ENCODE results near the gene DCLK1. TPM values are rescaled to one million over a fixed set of nuclear protein-coding genes. Genes with fewer than 3 reads are reported as not detected.
A peak's percentile ranks its signal among the peaks of the same experiment; 100 is the strongest.

DCLK1 gene
- total and polyA plus RNA-seq, 4 donors, result 2.6 to 47.4 (median 13.9) TPM

GRCh38 chr13:36158611-36159010 lies 27.4 kb upstream of the DCLK1 start:
- Histone ChIP-seq H3K9me3 (ENCODE audit: control insufficient read depth, low read length) (no peaks in the 10 kb centered on the region), H3K27ac (ENCODE audit: low read depth in 1 of 2, low read length in 2 of 2) (no peak overlapping the region), H3K4me3 (ENCODE audit: low read length in 2 of 2) (no peak overlapping the region), H3K27me3 (ENCODE audit: control insufficient read depth in 1 of 2, insufficient read depth in 2 of 2, low read length in 1 of 2) (no peaks in the 10 kb centered on the region), H3K4me1 (ENCODE audit: control insufficient read depth in 1 of 2, insufficient read depth in 2 of 2, low read length in 2 of 2) (no peaks in the 10 kb centered on the region), H3K36me3 (ENCODE audit: control insufficient read depth in 1 of 2, insufficient read depth in 2 of 2, low read length in 1 of 2) (no peaks in the 10 kb centered on the region)
- intact Hi-C loops (cut with DNase I), result no loop called here
- no peak for ATAC-seq (ENCODE audit: low FRiP score)
- DNase-seq, result no peak
- 91 to 94% methylated on average over 4 of the region's 4 CpGs for WGBS, 2 donors

- intact Hi-C loops (cut with DNase I), result no loop called here
- Histone ChIP-seq H3K4me1 (ENCODE audit: control insufficient read depth in 1 of 2, insufficient read depth in 2 of 2, low read length in 2 of 2) (no peaks in the 10 kb centered on the region), H3K27me3 (ENCODE audit: control insufficient read depth in 1 of 2, insufficient read depth in 2 of 2, low read length in 1 of 2) (no peaks in the 10 kb centered on the region), H3K9me3 (ENCODE audit: control insufficient read depth, low read length) (no peaks in the 10 kb centered on the region), H3K36me3 (ENCODE audit: control insufficient read depth in 1 of 2, insufficient read depth in 2 of 2, low read length in 1 of 2) (no peaks in the 10 kb centered on the region), H3K27ac (ENCODE audit: low read depth in 1 of 2, low read length in 2 of 2) (no peak overlapping the region), H3K4me3 (ENCODE audit: low read length in 2 of 2) (no peak overlapping the region)
- WGBS, 2 donors, result 56 to 70% methylated on average over 1 of the region's 1 CpG
- DNase-seq (no peak), ATAC-seq (ENCODE audit: low FRiP score) (no peak)
These were observed 26.3 kb upstream of the DCLK1 start for GRCh38 chr13:36157480-36157879.

DNA sequence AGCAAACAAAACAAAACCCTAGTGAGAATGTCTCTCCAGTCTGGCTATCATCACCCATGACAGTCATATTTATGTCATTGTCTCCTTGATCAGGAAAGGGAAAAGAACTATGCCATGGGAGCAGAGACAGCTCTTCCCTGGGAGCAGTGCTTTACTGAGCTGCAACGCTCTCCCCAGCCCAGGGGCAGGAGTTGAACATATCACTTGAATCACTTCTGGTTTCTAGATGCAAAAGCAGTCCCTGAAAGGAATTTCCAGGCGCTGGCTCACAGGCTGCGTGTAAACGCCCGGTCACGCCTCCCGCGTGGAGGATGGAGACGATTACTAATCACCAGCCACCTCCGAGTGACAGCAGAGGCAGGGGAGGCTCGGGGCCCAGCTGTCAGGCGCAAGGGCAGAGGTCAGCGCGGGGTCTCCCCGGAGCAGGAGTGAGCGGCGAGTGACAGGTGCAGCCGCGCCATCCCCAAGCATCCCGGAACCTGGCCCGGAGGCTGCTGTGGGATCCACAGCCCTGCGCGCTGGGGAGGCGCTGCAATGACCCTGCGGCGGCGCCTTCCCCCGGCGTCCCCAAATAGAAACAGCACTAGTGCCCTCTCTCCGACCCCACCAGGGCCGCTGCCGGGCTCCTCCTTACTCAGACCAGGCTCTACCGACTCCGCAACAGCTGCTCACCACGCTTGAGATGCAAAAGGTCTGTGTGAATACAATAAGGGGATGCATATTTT lies 23.5 kb upstream of the DCLK1 start:
- Histone ChIP-seq H3K36me3 (ENCODE audit: control insufficient read depth in 1 of 2, insufficient read depth in 2 of 2, low read length in 1 of 2) (no peaks in the 10 kb centered on the region), H3K4me1 (ENCODE audit: control insufficient read depth in 1 of 2, insufficient read depth in 2 of 2, low read length in 2 of 2) (no peaks in the 10 kb centered on the region), H3K27me3 (ENCODE audit: control insufficient read depth in 1 of 2, insufficient read depth in 2 of 2, low read length in 1 of 2) (no peaks in the 10 kb centered on the region), H3K4me3 (ENCODE audit: low read length in 2 of 2) (no peak overlapping the region), H3K27ac (ENCODE audit: low read depth in 1 of 2, low read length in 2 of 2) (no peak overlapping the region), H3K9me3 (ENCODE audit: control insufficient read depth, low read length) (no peaks in the 10 kb centered on the region)
- DNase-seq (peak in 1 of 2 donors; percentile 77), ATAC-seq (ENCODE audit: low FRiP score) (peak; percentile 48)
- intact Hi-C loops (cut with DNase I), result no loop called here
- WGBS, 2 donors, result 9 to 11% methylated on average over 35 of the region's 35 CpGs

GRCh38 chr13:36151591-36151990 lies 20.4 kb upstream of the DCLK1 start:
- Histone ChIP-seq H3K36me3 (ENCODE audit: control insufficient read depth in 1 of 2, insufficient read depth in 2 of 2, low read length in 1 of 2) (no peaks in the 10 kb centered on the region), H3K27me3 (ENCODE audit: control insufficient read depth in 1 of 2, insufficient read depth in 2 of 2, low read length in 1 of 2) (no peaks in the 10 kb centered on the region), H3K27ac (ENCODE audit: low read depth in 1 of 2, low read length in 2 of 2) (no peak overlapping the region), H3K4me3 (ENCODE audit: low read length in 2 of 2) (no peak overlapping the region), H3K4me1 (ENCODE audit: control insufficient read depth in 1 of 2, insufficient read depth in 2 of 2, low read length in 2 of 2) (no peaks in the 10 kb centered on the region), H3K9me3 (ENCODE audit: control insufficient read depth, low read length) (no peaks in the 10 kb centered on the region)
- ATAC-seq (ENCODE audit: low FRiP score) (no peak), DNase-seq (no peak)
- 94 to 100% methylated on average over 1 of the region's 1 CpG for WGBS, 2 donors
- intact Hi-C loops (cut with DNase I), result no loop called here

DNA sequence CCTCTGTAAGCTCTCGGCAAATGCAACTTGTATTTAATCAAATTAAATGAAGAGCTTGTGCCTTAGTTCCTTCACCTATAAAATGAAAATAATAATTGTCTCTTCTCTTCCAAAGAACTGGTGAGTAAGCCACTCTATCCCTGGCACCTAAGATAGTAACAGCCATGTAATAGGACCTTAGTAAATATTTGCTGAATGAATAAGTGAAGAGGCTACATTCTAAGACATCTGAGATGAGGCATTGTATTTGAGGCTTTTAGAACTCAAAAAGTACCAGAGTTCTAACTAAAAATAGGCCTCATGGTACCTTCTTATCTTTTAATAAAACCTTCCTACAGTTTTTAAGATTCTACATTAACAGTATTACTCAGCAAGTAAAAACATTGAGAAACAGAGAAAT lies 17.3 kb upstream of the DCLK1 start:
- no peak overlapping the region for H3K27ac ChIP-seq (ENCODE audit: low read depth in 1 of 2, low read length in 2 of 2)
- no peaks in the 10 kb centered on the region for H3K9me3 ChIP-seq (ENCODE audit: control insufficient read depth, low read length)
- H3K36me3 ChIP-seq (ENCODE audit: control insufficient read depth in 1 of 2, insufficient read depth in 2 of 2, low read length in 1 of 2), result no peaks in the 10 kb centered on the region
- H3K27me3 ChIP-seq (ENCODE audit: control insufficient read depth in 1 of 2, insufficient read depth in 2 of 2, low read length in 1 of 2), result no peaks in the 10 kb centered on the region
- no peak overlapping the region for H3K4me3 ChIP-seq (ENCODE audit: low read length in 2 of 2)
- DNase-seq (no peak), ATAC-seq (ENCODE audit: low FRiP score) (no peak)
- intact Hi-C loops (cut with DNase I), result no loop called here
- WGBS, 2 donors, result 94 to 96% methylated on average over 1 of the region's 1 CpG
- no peaks in the 10 kb centered on the region for H3K4me1 ChIP-seq (ENCODE audit: control insufficient read depth in 1 of 2, insufficient read depth in 2 of 2, low read length in 2 of 2)

DNA sequence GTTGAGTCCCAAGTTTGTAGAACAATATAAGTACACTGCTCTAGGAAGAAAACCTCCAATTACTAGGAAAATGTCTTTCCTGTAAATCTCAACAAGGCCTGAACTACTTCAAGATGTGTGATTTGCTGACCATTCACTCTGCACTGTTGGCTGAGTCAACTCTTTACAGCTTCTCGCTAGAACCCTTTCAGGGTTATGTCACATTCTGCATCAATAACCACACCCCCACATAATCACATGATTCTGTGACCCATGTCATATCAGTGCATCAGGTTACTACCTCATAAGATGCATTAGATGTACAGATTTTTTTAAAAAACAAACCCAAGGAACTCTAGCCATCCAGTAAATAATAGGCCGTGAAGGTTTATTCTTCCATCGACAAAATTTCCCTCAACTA lies 16.1 kb upstream of the DCLK1 start:
- Histone ChIP-seq H3K9me3 (ENCODE audit: control insufficient read depth, low read length) (no peaks in the 10 kb centered on the region), H3K4me1 (ENCODE audit: control insufficient read depth in 1 of 2, insufficient read depth in 2 of 2, low read length in 2 of 2) (no peaks in the 10 kb centered on the region), H3K4me3 (ENCODE audit: low read length in 2 of 2) (no peak overlapping the region), H3K27ac (ENCODE audit: low read depth in 1 of 2, low read length in 2 of 2) (no peak overlapping the region), H3K27me3 (ENCODE audit: control insufficient read depth in 1 of 2, insufficient read depth in 2 of 2, low read length in 1 of 2) (no peaks in the 10 kb centered on the region), H3K36me3 (ENCODE audit: control insufficient read depth in 1 of 2, insufficient read depth in 2 of 2, low read length in 1 of 2) (no peaks in the 10 kb centered on the region)
- DNase-seq (no peak), ATAC-seq (ENCODE audit: low FRiP score) (no peak)
- intact Hi-C loops (cut with DNase I), result no loop called here
- WGBS, 2 donors, result 90 to 93% methylated on average over 3 of the region's 3 CpGs

GRCh38 chr13:36146511-36147269 lies 15.5 kb upstream of the DCLK1 start:
- no peak overlapping the region for H3K4me3 ChIP-seq (ENCODE audit: low read length in 2 of 2)
- DNase-seq, result no peak
- H3K27me3 ChIP-seq (ENCODE audit: control insufficient read depth in 1 of 2, insufficient read depth in 2 of 2, low read length in 1 of 2), result no peaks in the 10 kb centered on the region
- no peaks in the 10 kb centered on the region for H3K9me3 ChIP-seq (ENCODE audit: control insufficient read depth, low read length)
- no peaks in the 10 kb centered on the region for H3K4me1 ChIP-seq (ENCODE audit: control insufficient read depth in 1 of 2, insufficient read depth in 2 of 2, low read length in 2 of 2)
- no peaks in the 10 kb centered on the region for H3K36me3 ChIP-seq (ENCODE audit: control insufficient read depth in 1 of 2, insufficient read depth in 2 of 2, low read length in 1 of 2)
- ATAC-seq (ENCODE audit: low FRiP score), result no peak
- intact Hi-C loops (cut with DNase I), result no loop called here
- WGBS, 2 donors, result 75 to 79% methylated on average over 4 of the region's 4 CpGs
- H3K27ac ChIP-seq (ENCODE audit: low read depth in 1 of 2, low read length in 2 of 2), result no peak overlapping the region

- Histone ChIP-seq H3K4me1 (ENCODE audit: control insufficient read depth in 1 of 2, insufficient read depth in 2 of 2, low read length in 2 of 2) (no peaks in the 10 kb centered on the region), H3K27ac (ENCODE audit: low read depth in 1 of 2, low read length in 2 of 2) (no peak overlapping the region), H3K27me3 (ENCODE audit: control insufficient read depth in 1 of 2, insufficient read depth in 2 of 2, low read length in 1 of 2) (no peaks in the 10 kb centered on the region), H3K9me3 (ENCODE audit: control insufficient read depth, low read length) (no peaks in the 10 kb centered on the region), H3K36me3 (ENCODE audit: control insufficient read depth in 1 of 2, insufficient read depth in 2 of 2, low read length in 1 of 2) (no peaks in the 10 kb centered on the region), H3K4me3 (ENCODE audit: low read length in 2 of 2) (no peak overlapping the region)
- DNase-seq (no peak), ATAC-seq (ENCODE audit: low FRiP score) (no peak)
- WGBS, 2 donors, result 7 to 19% methylated on average over 2 of the region's 2 CpGs
- intact Hi-C loops (cut with DNase I), result no loop called here
These were observed 12.6 kb upstream of the DCLK1 start for GRCh38 chr13:36143738-36144137.

DNA sequence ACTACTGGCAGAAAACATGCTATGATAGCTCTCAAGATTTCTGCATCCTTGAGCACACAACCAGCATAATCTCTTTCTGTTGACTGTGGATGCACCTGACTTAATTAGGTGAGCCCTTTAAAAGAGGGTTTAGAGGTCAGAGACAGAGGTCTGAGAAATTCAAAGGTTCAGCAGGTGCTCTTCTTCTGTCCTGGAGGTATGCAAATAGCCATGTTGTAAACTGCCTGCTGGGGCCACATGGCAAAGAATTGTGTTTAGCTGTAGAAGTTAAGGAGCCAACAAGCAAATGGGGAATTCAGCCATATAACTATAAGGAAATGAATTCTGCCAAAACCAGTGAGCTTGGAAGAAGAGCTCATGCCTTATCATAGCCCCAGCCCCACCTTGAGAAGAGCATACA lies 11.6 kb upstream of the DCLK1 start:
- Histone ChIP-seq H3K4me1 (ENCODE audit: control insufficient read depth in 1 of 2, insufficient read depth in 2 of 2, low read length in 2 of 2) (no peaks in the 10 kb centered on the region), H3K9me3 (ENCODE audit: control insufficient read depth, low read length) (no peaks in the 10 kb centered on the region), H3K27me3 (ENCODE audit: control insufficient read depth in 1 of 2, insufficient read depth in 2 of 2, low read length in 1 of 2) (no peaks in the 10 kb centered on the region), H3K36me3 (ENCODE audit: control insufficient read depth in 1 of 2, insufficient read depth in 2 of 2, low read length in 1 of 2) (no peaks in the 10 kb centered on the region), H3K27ac (ENCODE audit: low read depth in 1 of 2, low read length in 2 of 2) (no peak overlapping the region), H3K4me3 (ENCODE audit: low read length in 2 of 2) (no peak overlapping the region)
- ATAC-seq (ENCODE audit: low FRiP score) (no peak), DNase-seq (no peak)
- intact Hi-C loops (cut with DNase I), result no loop called here

Data from aorta (tissue), 5 donors.